ENCODE results near the gene AADAC.

AADAC gene

DNA sequence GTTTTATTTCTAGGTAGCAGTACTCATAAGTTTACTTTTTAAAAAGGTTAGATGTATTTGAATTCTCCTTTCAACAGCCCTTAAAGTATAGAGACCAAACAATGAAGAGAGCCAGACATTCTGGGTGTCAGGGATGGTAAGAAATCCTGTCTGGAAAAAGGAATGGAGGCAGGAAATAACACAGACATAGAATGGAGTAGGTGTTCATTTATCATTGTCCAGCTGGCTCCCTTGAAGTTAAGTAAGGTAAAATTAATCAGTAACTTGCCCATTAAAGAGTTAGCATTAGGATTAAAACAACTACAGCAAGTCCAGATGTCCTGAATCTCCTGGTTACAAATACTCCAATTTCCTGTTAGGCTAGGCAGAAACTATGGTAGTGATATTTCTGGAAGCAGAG, 46.0 kb downstream of the AADAC start:
- no peak overlapping the region for H3K27ac ChIP-seq
- no peak for TF ChIP-seq ZFX (IDR thresholded peaks at IDR 0.05; ENCODE audit: borderline replicate concordance)
- TF ChIP-seq, protein P1, sequence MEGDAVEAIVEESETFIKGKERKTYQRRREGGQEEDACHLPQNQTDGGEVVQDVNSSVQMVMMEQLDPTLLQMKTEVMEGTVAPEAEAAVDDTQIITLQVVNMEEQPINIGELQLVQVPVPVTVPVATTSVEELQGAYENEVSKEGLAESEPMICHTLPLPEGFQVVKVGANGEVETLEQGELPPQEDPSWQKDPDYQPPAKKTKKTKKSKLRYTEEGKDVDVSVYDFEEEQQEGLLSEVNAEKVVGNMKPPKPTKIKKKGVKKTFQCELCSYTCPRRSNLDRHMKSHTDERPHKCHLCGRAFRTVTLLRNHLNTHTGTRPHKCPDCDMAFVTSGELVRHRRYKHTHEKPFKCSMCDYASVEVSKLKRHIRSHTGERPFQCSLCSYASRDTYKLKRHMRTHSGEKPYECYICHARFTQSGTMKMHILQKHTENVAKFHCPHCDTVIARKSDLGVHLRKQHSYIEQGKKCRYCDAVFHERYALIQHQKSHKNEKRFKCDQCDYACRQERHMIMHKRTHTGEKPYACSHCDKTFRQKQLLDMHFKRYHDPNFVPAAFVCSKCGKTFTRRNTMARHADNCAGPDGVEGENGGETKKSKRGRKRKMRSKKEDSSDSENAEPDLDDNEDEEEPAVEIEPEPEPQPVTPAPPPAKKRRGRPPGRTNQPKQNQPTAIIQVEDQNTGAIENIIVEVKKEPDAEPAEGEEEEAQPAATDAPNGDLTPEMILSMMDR (IDR thresholded peaks at IDR 0.05) = no peak

- no peak for TF ChIP-seq ZFX (IDR thresholded peaks at IDR 0.05; ENCODE audit: borderline replicate concordance)
- TF ChIP-seq, protein P1 (IDR thresholded peaks at IDR 0.05) = no peak
- no peak overlapping the region for H3K27ac ChIP-seq
Measured at GRCh38 chr3:151863611-151864010, 49.7 kb downstream of the AADAC start.

- no peak overlapping the region for H3K27ac ChIP-seq
- TF ChIP-seq, protein P1 (IDR thresholded peaks at IDR 0.05) = no peak
- no peak for TF ChIP-seq ZFX (IDR thresholded peaks at IDR 0.05; ENCODE audit: borderline replicate concordance)
Measured at GRCh38 chr3:151864423-151865101, 50.6 kb downstream of the AADAC start.

GRCh38 chr3:151866711-151867410, 52.9 kb downstream of the AADAC start:
- no peak overlapping the region for H3K27ac ChIP-seq
- TF ChIP-seq ZFX (IDR thresholded peaks at IDR 0.05; ENCODE audit: borderline replicate concordance) = no peak
- TF ChIP-seq, protein P1 (IDR thresholded peaks at IDR 0.05) = no peak

GRCh38 chr3:151867666-151868065, 53.8 kb downstream of the AADAC start:
- no peak overlapping the region for H3K27ac ChIP-seq
- TF ChIP-seq ZFX (IDR thresholded peaks at IDR 0.05; ENCODE audit: borderline replicate concordance) = no peak
- TF ChIP-seq, protein P1 (IDR thresholded peaks at IDR 0.05) = no peak

DNA sequence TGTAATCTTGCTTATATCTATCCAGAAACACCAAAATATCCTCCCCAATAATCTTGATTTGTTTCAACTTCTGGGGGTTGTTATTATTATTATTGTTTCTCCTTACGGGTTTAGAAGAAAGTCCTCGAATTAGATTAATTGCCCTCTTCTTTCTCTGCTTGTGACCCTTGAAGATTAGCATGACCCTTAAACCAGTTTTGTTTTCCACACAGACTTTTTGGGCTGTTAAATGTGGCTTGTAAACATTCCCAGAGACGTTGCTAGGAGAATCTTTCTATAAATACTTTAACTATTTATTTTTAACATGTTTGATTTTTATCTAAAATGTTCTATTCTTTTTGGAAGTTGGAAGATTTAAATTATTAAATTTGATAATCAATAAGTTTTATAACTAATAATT, 55.3 kb downstream of the AADAC start:
- H3K27ac ChIP-seq = no peak overlapping the region
- TF ChIP-seq ZFX (IDR thresholded peaks at IDR 0.05; ENCODE audit: borderline replicate concordance) = no peak
- TF ChIP-seq, protein P1 (IDR thresholded peaks at IDR 0.05) = no peak
